ENCODE measurements around the gene FRMD4B. TPM values are rescaled to one million over a fixed set of nuclear protein-coding genes. Genes with fewer than 3 reads are reported as not detected.
A peak's percentile ranks its signal among the peaks of the same experiment; 100 is the strongest.

FRMD4B gene
- total and polyA plus RNA-seq, 7 donors, result 1.1 to 4.0 (median 2.9) TPM

DNA sequence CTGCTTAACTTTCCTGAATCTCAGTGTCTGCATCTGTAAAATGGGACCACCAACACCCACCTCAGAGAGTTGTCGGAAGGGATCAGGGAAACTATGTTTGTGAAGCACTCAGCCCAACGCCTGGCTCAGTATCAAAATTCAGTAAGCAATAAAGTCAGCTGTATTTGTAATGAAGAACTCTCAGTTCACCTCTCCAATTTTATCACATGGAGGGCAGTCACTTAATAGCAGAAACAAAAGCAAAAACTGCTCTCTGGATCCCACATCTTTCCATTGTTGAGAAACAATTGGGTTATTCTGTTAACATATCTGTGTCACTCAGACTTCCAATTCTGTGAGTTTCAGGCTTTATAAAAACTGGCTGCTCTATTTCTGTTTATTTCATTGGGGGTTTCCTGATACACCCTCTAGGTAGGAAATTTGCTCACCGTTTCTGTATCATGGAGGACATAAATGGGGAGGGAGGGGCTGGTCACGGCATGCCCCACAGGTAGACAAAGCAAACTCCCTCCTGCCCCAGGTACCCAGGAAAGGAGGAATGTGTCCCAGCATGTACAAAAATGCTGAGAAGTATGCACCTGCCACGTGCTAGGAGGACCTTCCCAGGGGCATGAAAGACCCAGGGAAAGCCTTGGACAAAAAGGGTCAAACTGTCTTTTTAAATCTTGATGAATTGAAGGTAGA lies 182.1 kb downstream of the FRMD4B start:
- Histone ChIP-seq H3K27ac (no peak overlapping the region), H3K9me3 (no peaks in the 10 kb centered on the region), H3K4me3 (no peak overlapping the region), H3K27me3 (ENCODE audit: insufficient read depth in 3 of 3, low read length in 2 of 3) (no peaks in the 10 kb centered on the region), H3K4me1 (no peaks in the 10 kb centered on the region), H3K36me3 (ENCODE audit: insufficient read depth in 1 of 2, low read depth in 1 of 2) (no peaks in the 10 kb centered on the region)
- no peak for DNase-seq
- WGBS, 3 donors, result 73 to 79% (median 74%) methylated on average over 5 of the region's 5 CpGs
- intact Hi-C loops (cut with DNase I), result no loop called here
- TF ChIP-seq, protein P1, sequence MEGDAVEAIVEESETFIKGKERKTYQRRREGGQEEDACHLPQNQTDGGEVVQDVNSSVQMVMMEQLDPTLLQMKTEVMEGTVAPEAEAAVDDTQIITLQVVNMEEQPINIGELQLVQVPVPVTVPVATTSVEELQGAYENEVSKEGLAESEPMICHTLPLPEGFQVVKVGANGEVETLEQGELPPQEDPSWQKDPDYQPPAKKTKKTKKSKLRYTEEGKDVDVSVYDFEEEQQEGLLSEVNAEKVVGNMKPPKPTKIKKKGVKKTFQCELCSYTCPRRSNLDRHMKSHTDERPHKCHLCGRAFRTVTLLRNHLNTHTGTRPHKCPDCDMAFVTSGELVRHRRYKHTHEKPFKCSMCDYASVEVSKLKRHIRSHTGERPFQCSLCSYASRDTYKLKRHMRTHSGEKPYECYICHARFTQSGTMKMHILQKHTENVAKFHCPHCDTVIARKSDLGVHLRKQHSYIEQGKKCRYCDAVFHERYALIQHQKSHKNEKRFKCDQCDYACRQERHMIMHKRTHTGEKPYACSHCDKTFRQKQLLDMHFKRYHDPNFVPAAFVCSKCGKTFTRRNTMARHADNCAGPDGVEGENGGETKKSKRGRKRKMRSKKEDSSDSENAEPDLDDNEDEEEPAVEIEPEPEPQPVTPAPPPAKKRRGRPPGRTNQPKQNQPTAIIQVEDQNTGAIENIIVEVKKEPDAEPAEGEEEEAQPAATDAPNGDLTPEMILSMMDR (IDR thresholded peaks at IDR 0.05), result no peak
- ATAC-seq, result no peak

DNA sequence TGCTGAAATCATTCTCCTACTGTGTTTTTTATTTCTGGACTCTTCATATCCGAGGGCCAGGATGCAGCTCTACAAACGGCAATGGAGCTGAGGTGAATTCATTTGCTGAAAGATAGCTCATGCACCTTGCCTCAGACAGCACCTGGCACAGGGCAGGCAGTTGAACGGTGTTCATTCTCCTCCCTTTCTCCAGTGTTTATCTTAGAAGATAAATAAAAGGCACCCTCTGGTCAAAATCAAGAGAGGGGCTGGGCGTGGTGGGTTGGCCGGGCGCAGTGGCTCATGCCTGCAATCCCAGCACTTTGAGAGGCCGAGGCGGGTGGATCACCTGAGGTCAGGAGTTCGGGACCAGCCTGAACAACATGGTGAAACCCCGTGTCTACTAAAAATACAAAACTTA lies 184.2 kb downstream of the FRMD4B start:
- Histone ChIP-seq H3K27ac (no peak overlapping the region), H3K4me1 (no peaks in the 10 kb centered on the region), H3K9me3 (no peaks in the 10 kb centered on the region), H3K4me3 (no peak overlapping the region), H3K36me3 (ENCODE audit: insufficient read depth in 1 of 2, low read depth in 1 of 2) (no peaks in the 10 kb centered on the region), H3K27me3 (ENCODE audit: insufficient read depth in 3 of 3, low read length in 2 of 3) (no peaks in the 10 kb centered on the region)
- 86 to 93% (median 86%) methylated on average over 10 of the region's 10 CpGs for WGBS, 3 donors
- TF ChIP-seq, protein P1 (IDR thresholded peaks at IDR 0.05), result no peak
- intact Hi-C loops (cut with DNase I), result no loop called here
- ATAC-seq, result no peak
- no peak for DNase-seq

DNA sequence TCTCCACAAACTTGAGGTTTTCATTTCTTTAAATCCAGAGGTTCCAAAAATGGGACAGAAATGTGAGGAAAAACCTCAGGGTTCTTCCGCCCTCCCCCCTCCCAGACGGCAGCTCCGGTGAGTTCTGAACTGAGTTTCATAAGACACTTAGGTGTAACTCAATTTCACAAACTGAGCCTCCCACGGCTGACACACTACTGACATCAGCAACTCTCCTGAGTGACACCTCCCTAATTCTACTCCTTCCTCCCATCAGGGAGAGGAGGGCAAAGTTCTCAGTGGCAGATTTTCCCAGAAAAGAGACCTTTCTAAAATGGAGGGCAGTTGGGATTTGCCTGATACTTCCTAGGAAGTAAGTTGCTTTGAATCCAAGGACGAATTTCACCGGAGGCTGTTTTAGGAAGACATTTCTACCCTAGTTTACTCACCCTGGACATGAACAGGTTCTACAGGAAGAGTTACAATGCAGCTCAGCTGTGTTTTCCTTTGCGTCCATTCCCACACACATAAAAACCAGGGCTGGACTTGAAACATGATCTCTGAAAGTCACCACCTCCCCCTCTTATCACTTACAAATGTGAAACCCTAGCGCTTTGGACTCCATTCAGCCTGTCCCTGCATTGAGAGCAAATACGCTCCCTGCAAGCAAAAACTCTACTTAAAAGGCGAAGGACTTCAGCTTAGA lies 185.4 kb downstream of the FRMD4B start:
- H3K27me3 ChIP-seq (ENCODE audit: insufficient read depth in 3 of 3, low read length in 2 of 3), result no peaks in the 10 kb centered on the region
- H3K9me3 ChIP-seq, result no peaks in the 10 kb centered on the region
- 24 to 28% (median 26%) methylated on average over 10 of the region's 10 CpGs for WGBS, 3 donors
- peaks cover 0 to 6% of the 10 kb centered on the region in 2 donors for H3K36me3 ChIP-seq (ENCODE audit: insufficient read depth in 1 of 2, low read depth in 1 of 2)
- intact Hi-C loops (cut with DNase I), result no loop called here
- peak; percentile 77 to 88 (median 86) for ATAC-seq
- peak overlapping the region; percentile 62 for H3K4me3 ChIP-seq
- no peaks in the 10 kb centered on the region for H3K4me1 ChIP-seq
- TF ChIP-seq, protein P1 (IDR thresholded peaks at IDR 0.05), result no peak
- DNase-seq, result no peak
- H3K27ac ChIP-seq, result peak overlapping the region; percentile 53

GRCh38 chr3:69199942-69200341 lies 185.9 kb downstream of the FRMD4B start:
- 63 to 66% (median 65%) methylated on average over 6 of the region's 6 CpGs for WGBS, 3 donors
- H3K4me3 ChIP-seq, result peak overlapping the region; percentile 62
- DNase-seq, result no peak
- no peaks in the 10 kb centered on the region for H3K4me1 ChIP-seq
- intact Hi-C loops (cut with DNase I), result no loop called here
- H3K27me3 ChIP-seq (ENCODE audit: insufficient read depth in 3 of 3, low read length in 2 of 3), result no peaks in the 10 kb centered on the region
- peak overlapping the region; percentile 53 for H3K27ac ChIP-seq
- H3K36me3 ChIP-seq (ENCODE audit: insufficient read depth in 1 of 2, low read depth in 1 of 2), result peaks cover 0 to 8% of the 10 kb centered on the region in 2 donors
- TF ChIP-seq, protein P1 (IDR thresholded peaks at IDR 0.05), result no peak
- peak in 1 of 4 donors; percentile 33 for ATAC-seq
- H3K9me3 ChIP-seq, result no peaks in the 10 kb centered on the region
